HG03432 (cell line): ENCODE results near the gene RBM4B.

Source experiments
- ATAC-seq: cut with Tn5 transposase; IDR thresholded peaks from one replicate; pipeline ENCODE4 v1.9.1; 2021; ENCODE audit warnings: mild to moderate bottlenecking, moderate library complexity; ENCODE audit not compliant: unreplicated experiment

Gene RBM4B

GRCh38 chr11:66617155-66617834 lies 60.4 kb downstream of the RBM4B start:
- no peak for ATAC-seq

DNA sequence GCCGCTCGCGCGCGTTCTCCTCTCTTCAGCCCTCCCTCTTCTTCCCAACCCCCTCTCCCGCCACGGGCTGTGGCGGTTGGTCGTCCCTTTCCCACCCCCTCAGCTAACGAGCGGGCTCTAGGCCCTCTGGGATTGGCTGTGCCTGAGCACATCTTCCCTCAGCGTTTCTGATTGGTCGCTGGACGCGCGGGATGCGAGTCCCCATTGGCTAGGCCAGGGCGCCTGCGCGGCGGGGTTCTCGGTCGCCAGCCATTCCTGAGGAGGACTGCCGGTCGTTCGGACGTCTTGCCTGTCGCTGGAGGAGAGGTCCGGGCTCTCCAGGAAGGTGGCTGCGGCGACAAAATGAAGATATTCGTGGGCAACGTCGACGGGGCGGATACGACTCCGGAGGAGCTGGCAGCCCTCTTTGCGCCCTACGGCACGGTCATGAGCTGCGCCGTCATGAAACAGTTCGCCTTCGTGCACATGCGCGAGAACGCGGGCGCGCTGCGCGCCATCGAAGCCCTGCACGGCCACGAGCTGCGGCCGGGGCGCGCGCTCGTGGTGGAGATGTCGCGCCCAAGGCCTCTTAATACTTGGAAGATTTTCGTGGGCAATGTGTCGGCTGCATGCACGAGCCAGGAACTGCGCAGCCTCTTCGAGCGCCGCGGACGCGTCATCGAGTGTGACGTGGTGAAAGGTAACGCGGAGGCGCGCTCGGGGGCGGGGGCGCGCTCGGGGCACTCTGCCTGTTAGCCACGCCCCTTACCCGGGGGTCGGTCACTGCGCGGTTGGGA lies 61.1 kb downstream of the RBM4B start, which contains the start of gene RBM14:
TSS of gene RBM14 (plus strand) at position 252 of the 776 bp plus-strand sequence. CDS start at position 343, 91 bp downstream.
- peak; percentile 90 for ATAC-seq
